Osteoblast (primary cell): ENCODE results near the gene MEGF9. TPM values are rescaled to one million over a fixed set of nuclear protein-coding genes. Genes with fewer than 3 reads are reported as not detected.

Source experiments
- DNase-seq: peaks from one replicate; pipeline ENCODE4 v3.0.0; 2011; ENCODE audit warnings: low spot score, mixed read lengths; ENCODE audit not compliant: insufficient read length; ENCODE audit errors: missing footprints
- H2AFZ ChIP-seq: 2 replicates; pipeline ENCODE4 v1.6.0; 2011; ENCODE audit warnings: mild to moderate bottlenecking, low read length
- H3K27ac ChIP-seq: 2 replicates; pipeline ENCODE4 v1.5.1; 2011; ENCODE audit warnings: mild to moderate bottlenecking, low read depth, low read length, moderate library complexity
- H3K27me3 ChIP-seq: 2 replicates; pipeline ENCODE4 v1.6.0; 2012; ENCODE audit warnings: mild to moderate bottlenecking, control low read depth, inconsistent platforms, low read length, moderate library complexity; ENCODE audit not compliant: insufficient read depth
- H3K36me3 ChIP-seq: 2 replicates; pipeline ENCODE4 v1.5.1; 2011; ENCODE audit warnings: mild to moderate bottlenecking, low read length, control low read depth, moderate library complexity; ENCODE audit not compliant: insufficient read depth
- H3K4me1 ChIP-seq: 2 replicates; pipeline ENCODE4 v1.5.1; 2011; ENCODE audit warnings: mild to moderate bottlenecking, low read length, control low read depth, moderate library complexity; ENCODE audit not compliant: insufficient read depth
- H3K4me2 ChIP-seq: 2 replicates; pipeline ENCODE4 v1.6.0; 2011; ENCODE audit warnings: mild to moderate bottlenecking, low read length; ENCODE audit not compliant: insufficient read depth
- H3K4me3 ChIP-seq: fragments of 200-600 bp; sonication (generic); 3 replicates; pipeline ENCODE4 v1.5.1; 2012; ENCODE audit warnings: mild to moderate bottlenecking, low read length, inconsistent platforms; ENCODE audit not compliant: insufficient read depth
- H3K79me2 ChIP-seq: 2 replicates; pipeline ENCODE4 v1.6.0; 2012; ENCODE audit warnings: mild to moderate bottlenecking, low read length, control low read depth, inconsistent platforms; ENCODE audit not compliant: insufficient read depth
- H3K9me3 ChIP-seq: 2 replicates; pipeline ENCODE4 v1.5.1; 2011; ENCODE audit warnings: low read depth, low read length, control low read depth
- H4K20me1 ChIP-seq: 2 replicates; pipeline ENCODE4 v1.6.0; 2012; ENCODE audit warnings: mild to moderate bottlenecking, low read length, control low read depth; ENCODE audit not compliant: insufficient read depth
- CTCF ChIP-seq: IDR thresholded peaks from 2 replicates; pipeline ENCODE4 v1.5.1; 2011; ENCODE audit warnings: mild to moderate bottlenecking, low read depth, low read length, moderate library complexity; ENCODE audit errors: extremely low read depth
- total RNA-seq: library from RNA; depleted of rRNA; stranded (reverse); fragments of >200 nt; gene quantifications from 2 replicates; pipeline ENCODE4 v1.2.3, GENCODE V29; 2012

The MEGF9 gene
- total RNA-seq, 1 donor = 10.9 TPM

GRCh38 chr9:120676767-120677402, 37.4 kb downstream of the MEGF9 start:
- H3K79me2 ChIP-seq = no peaks in the 10 kb centered on the region
- DNase-seq = no peak
- TF ChIP-seq CTCF = no peak
- H3K27ac ChIP-seq = no peak overlapping the region
- H3K36me3 ChIP-seq = no peaks in the 10 kb centered on the region
- H3K27me3 ChIP-seq = no peaks in the 10 kb centered on the region
- H2AFZ ChIP-seq = no peak overlapping the region
- no peaks in the 10 kb centered on the region for H3K4me1 ChIP-seq
- H4K20me1 ChIP-seq = no peaks in the 10 kb centered on the region
- H3K9me3 ChIP-seq = no peaks in the 10 kb centered on the region
- no peak overlapping the region for H3K4me2 ChIP-seq
- no peak overlapping the region for H3K4me3 ChIP-seq

- DNase-seq = no peak
- Histone ChIP-seq H3K4me3 (no peak overlapping the region), H3K27me3 (no peaks in the 10 kb centered on the region), H2AFZ (no peak overlapping the region), H3K4me1 (no peaks in the 10 kb centered on the region), H3K9me3 (no peaks in the 10 kb centered on the region), H4K20me1 (no peaks in the 10 kb centered on the region), H3K27ac (no peak overlapping the region), H3K79me2 (peaks cover 12% of the 10 kb centered on the region), H3K36me3 (no peaks in the 10 kb centered on the region), H3K4me2 (no peak overlapping the region)
- no peak for TF ChIP-seq CTCF
These were observed 45.9 kb downstream of the MEGF9 start for GRCh38 chr9:120668399-120668798.

- no peaks in the 10 kb centered on the region for H3K9me3 ChIP-seq
- no peak overlapping the region for H3K27ac ChIP-seq
- no peak overlapping the region for H2AFZ ChIP-seq
- no peaks in the 10 kb centered on the region for H3K36me3 ChIP-seq
- H3K4me1 ChIP-seq = no peaks in the 10 kb centered on the region
- no peak overlapping the region for H3K4me3 ChIP-seq
- peaks cover 5% of the 10 kb centered on the region for H3K79me2 ChIP-seq
- no peak for TF ChIP-seq CTCF
- H3K4me2 ChIP-seq = no peak overlapping the region
- H4K20me1 ChIP-seq = no peaks in the 10 kb centered on the region
- no peaks in the 10 kb centered on the region for H3K27me3 ChIP-seq
- no peak for DNase-seq
These were observed 50.3 kb downstream of the MEGF9 start for GRCh38 chr9:120663950-120664349.

- Histone ChIP-seq H3K27ac (no peak overlapping the region), H3K27me3 (no peaks in the 10 kb centered on the region), H3K4me1 (no peaks in the 10 kb centered on the region), H2AFZ (no peak overlapping the region), H3K4me2 (no peak overlapping the region), H3K9me3 (no peaks in the 10 kb centered on the region), H3K36me3 (no peaks in the 10 kb centered on the region), H4K20me1 (no peaks in the 10 kb centered on the region), H3K79me2 (peaks cover under 1% of the 10 kb centered on the region), H3K4me3 (no peak overlapping the region)
- DNase-seq = no peak
- no peak for TF ChIP-seq CTCF
These were observed 50.9 kb downstream of the MEGF9 start for GRCh38 chr9:120663380-120663779.
